Measurements from ENCODE around the gene RAB7B.

Gene RAB7B

GRCh38 chr1:205962821-205963221, 40.4 kb downstream of the RAB7B start:
- no peak for TF ChIP-seq EZH2phosphoT487 (IDR thresholded peaks at IDR 0.05; ENCODE audit: low read length)
- TF ChIP-seq CTCF (IDR thresholded peaks at IDR 0.05; ENCODE audit: low read length), result no peak
- TF ChIP-seq EZH2 (optimal IDR thresholded peaks at IDR 0.05; ENCODE audit: low read depth, low read length), result no peak
- DNase-seq, result no peak
- no peak overlapping the region for H3K4me2 ChIP-seq (ENCODE audit: low read depth, low read length)

GRCh38 chr1:205961991-205962820, 41.0 kb downstream of the RAB7B start:
- no peaks in the 10 kb centered on the region for H3K9me3 ChIP-seq (replicated peaks; ENCODE audit: insufficient read depth, low read length)
- TF ChIP-seq EZH2phosphoT487 (IDR thresholded peaks at IDR 0.05; ENCODE audit: low read length), result no peak
- TF ChIP-seq CTCF (IDR thresholded peaks at IDR 0.05; ENCODE audit: low read length), result no peak
- TF ChIP-seq EZH2 (optimal IDR thresholded peaks at IDR 0.05; ENCODE audit: low read depth, low read length), result no peak
- H4K20me1 ChIP-seq (ENCODE audit: insufficient read depth, low read length), result no peaks in the 10 kb centered on the region
- peaks cover 12% of the 10 kb centered on the region for H3K4me1 ChIP-seq (ENCODE audit: low read length)
- no peaks in the 10 kb centered on the region for H3F3A ChIP-seq (ENCODE audit: insufficient read depth, low read length)
- DNase-seq, result no peak
- no peaks in the 10 kb centered on the region for H3K36me3 ChIP-seq (replicated peaks; ENCODE audit: insufficient read depth, low read length)
- H3K79me2 ChIP-seq (ENCODE audit: low read length), result no peaks in the 10 kb centered on the region
- H3K27ac ChIP-seq (ENCODE audit: low read length), result no peak overlapping the region
- no peak overlapping the region for H3K9ac ChIP-seq (ENCODE audit: low read length)
- no peaks in the 10 kb centered on the region for H3K27me3 ChIP-seq (replicated peaks; ENCODE audit: insufficient read depth, low read length)
- no peak overlapping the region for H3K4me3 ChIP-seq (ENCODE audit: low read length)
- no peaks in the 10 kb centered on the region for H3K9me2 ChIP-seq (replicated peaks; ENCODE audit: insufficient read depth, low read length)
- H3K4me2 ChIP-seq (ENCODE audit: low read depth, low read length), result no peak overlapping the region
- no peak overlapping the region for H2AFZ ChIP-seq (ENCODE audit: low read length)

More at GRCh38 chr1:205962821-205963221, 40.4 kb downstream of the RAB7B start:
- no peak overlapping the region for H3K27ac ChIP-seq (ENCODE audit: low read length)
- peaks cover 12% of the 10 kb centered on the region for H3K4me1 ChIP-seq (ENCODE audit: low read length)
- H3K36me3 ChIP-seq (replicated peaks; ENCODE audit: insufficient read depth, low read length), result no peaks in the 10 kb centered on the region
- no peaks in the 10 kb centered on the region for H4K20me1 ChIP-seq (ENCODE audit: insufficient read depth, low read length)
- H3K9me3 ChIP-seq (replicated peaks; ENCODE audit: insufficient read depth, low read length), result no peaks in the 10 kb centered on the region
- no peak overlapping the region for H3K4me3 ChIP-seq (ENCODE audit: low read length)
- H3F3A ChIP-seq (ENCODE audit: insufficient read depth, low read length), result no peaks in the 10 kb centered on the region
- no peaks in the 10 kb centered on the region for H3K9me2 ChIP-seq (replicated peaks; ENCODE audit: insufficient read depth, low read length)
- no peak overlapping the region for H2AFZ ChIP-seq (ENCODE audit: low read length)
- H3K79me2 ChIP-seq (ENCODE audit: low read length), result no peaks in the 10 kb centered on the region
- no peak overlapping the region for H3K9ac ChIP-seq (ENCODE audit: low read length)
- no peaks in the 10 kb centered on the region for H3K27me3 ChIP-seq (replicated peaks; ENCODE audit: insufficient read depth, low read length)

- TF ChIP-seq EZH2phosphoT487 (IDR thresholded peaks at IDR 0.05; ENCODE audit: low read length) (no peak), EZH2 (optimal IDR thresholded peaks at IDR 0.05; ENCODE audit: low read depth, low read length) (no peak), CTCF (IDR thresholded peaks at IDR 0.05; ENCODE audit: low read length) (no peak)
- H3K36me3 ChIP-seq (replicated peaks; ENCODE audit: insufficient read depth, low read length), result no peaks in the 10 kb centered on the region
- no peak overlapping the region for H3K4me2 ChIP-seq (ENCODE audit: low read depth, low read length)
- H3K9me3 ChIP-seq (replicated peaks; ENCODE audit: insufficient read depth, low read length), result no peaks in the 10 kb centered on the region
- no peak overlapping the region for H2AFZ ChIP-seq (ENCODE audit: low read length)
- peaks cover 12% of the 10 kb centered on the region for H3K4me1 ChIP-seq (ENCODE audit: low read length)
- no peaks in the 10 kb centered on the region for H3K27me3 ChIP-seq (replicated peaks; ENCODE audit: insufficient read depth, low read length)
- H3K4me3 ChIP-seq (ENCODE audit: low read length), result no peak overlapping the region
- H3K9ac ChIP-seq (ENCODE audit: low read length), result no peak overlapping the region
- no peaks in the 10 kb centered on the region for H3F3A ChIP-seq (ENCODE audit: insufficient read depth, low read length)
- no peaks in the 10 kb centered on the region for H3K79me2 ChIP-seq (ENCODE audit: low read length)
- H3K9me2 ChIP-seq (replicated peaks; ENCODE audit: insufficient read depth, low read length), result no peaks in the 10 kb centered on the region
- no peaks in the 10 kb centered on the region for H4K20me1 ChIP-seq (ENCODE audit: insufficient read depth, low read length)
- peak; percentile 46 for DNase-seq
- no peak overlapping the region for H3K27ac ChIP-seq (ENCODE audit: low read length)
Measured at GRCh38 chr1:205961405-205961804, 41.8 kb downstream of the RAB7B start.

Data from MM.1S (cell line).